Nephron progenitor cell (in vitro differentiated cells): ENCODE data around the gene TRIM36.

Experiments used
- DNase-seq: peaks from one replicate; pipeline ENCODE4 v3.0.0; 2021
- H3K27ac Mint-ChIP-seq: 2 replicates; pipeline ENCODE4 v1.8.0; 2021; ENCODE audit warnings: mild to moderate bottlenecking, moderate library complexity, mixed read lengths
- H3K27me3 Mint-ChIP-seq: 2 replicates; pipeline ENCODE4 v1.8.0; 2021; ENCODE audit warnings: mild to moderate bottlenecking, low read depth, mixed read lengths; ENCODE audit not compliant: poor library complexity
- H3K36me3 Mint-ChIP-seq: 2 replicates; pipeline ENCODE4 v1.8.0; 2021; ENCODE audit warnings: low read depth, mixed read lengths
- H3K4me1 Mint-ChIP-seq: 2 replicates; pipeline ENCODE4 v1.8.0; 2021; ENCODE audit warnings: mixed read lengths
- H3K4me3 Mint-ChIP-seq: 2 replicates; pipeline ENCODE4 v1.8.0; 2021; ENCODE audit warnings: mild to moderate bottlenecking, moderate library complexity, mixed read lengths
- H3K9me3 Mint-ChIP-seq: 2 replicates; pipeline ENCODE4 v1.8.0; 2021; ENCODE audit warnings: mild to moderate bottlenecking, moderate library complexity, mixed read lengths
- TF ChIP-seq, protein P1 (sequence below): fragments of 200-600 bp; sonication (generic); IDR thresholded peaks from 2 replicates; pipeline ENCODE4 v1.5.0; 2021; ENCODE audit warnings: antibody characterized with exemption

TRIM36 gene

DNA sequence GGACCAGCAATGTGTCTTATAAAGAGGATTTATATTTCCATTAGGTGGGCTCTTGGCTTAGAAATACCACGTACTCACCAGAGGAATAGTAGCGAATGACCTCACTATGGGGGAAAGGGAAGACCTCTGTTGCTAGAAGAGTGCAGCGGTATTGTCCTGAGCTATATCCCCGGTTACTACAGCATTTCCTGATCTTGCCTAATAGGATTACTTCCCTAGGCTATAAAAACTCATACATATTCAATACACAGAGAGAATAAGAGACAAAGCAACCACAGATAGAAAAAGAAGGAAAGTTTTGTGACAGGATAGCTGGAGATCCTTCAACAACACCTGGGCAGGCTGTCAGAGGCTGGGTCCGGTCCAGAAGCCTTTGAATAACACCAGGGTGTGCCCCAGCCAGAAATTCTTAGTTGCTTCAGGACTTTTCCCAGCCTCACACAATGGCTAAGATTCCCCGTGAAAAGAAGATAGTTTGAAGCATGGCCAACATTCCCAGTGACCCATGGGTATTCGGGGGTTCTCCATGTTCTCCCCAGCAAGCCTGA is 85.4 kb downstream of the TRIM36 start:
- TF ChIP-seq, protein P1, sequence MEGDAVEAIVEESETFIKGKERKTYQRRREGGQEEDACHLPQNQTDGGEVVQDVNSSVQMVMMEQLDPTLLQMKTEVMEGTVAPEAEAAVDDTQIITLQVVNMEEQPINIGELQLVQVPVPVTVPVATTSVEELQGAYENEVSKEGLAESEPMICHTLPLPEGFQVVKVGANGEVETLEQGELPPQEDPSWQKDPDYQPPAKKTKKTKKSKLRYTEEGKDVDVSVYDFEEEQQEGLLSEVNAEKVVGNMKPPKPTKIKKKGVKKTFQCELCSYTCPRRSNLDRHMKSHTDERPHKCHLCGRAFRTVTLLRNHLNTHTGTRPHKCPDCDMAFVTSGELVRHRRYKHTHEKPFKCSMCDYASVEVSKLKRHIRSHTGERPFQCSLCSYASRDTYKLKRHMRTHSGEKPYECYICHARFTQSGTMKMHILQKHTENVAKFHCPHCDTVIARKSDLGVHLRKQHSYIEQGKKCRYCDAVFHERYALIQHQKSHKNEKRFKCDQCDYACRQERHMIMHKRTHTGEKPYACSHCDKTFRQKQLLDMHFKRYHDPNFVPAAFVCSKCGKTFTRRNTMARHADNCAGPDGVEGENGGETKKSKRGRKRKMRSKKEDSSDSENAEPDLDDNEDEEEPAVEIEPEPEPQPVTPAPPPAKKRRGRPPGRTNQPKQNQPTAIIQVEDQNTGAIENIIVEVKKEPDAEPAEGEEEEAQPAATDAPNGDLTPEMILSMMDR: no peak
- no peak for DNase-seq
- Mint-ChIP-seq H3K4me1 (no peaks in the 10 kb centered on the region), H3K27me3 (peaks cover 3% of the 10 kb centered on the region), H3K36me3 (no peaks in the 10 kb centered on the region), H3K27ac (no peak overlapping the region), H3K4me3 (no peak overlapping the region), H3K9me3 (peaks cover 7% of the 10 kb centered on the region)

DNA sequence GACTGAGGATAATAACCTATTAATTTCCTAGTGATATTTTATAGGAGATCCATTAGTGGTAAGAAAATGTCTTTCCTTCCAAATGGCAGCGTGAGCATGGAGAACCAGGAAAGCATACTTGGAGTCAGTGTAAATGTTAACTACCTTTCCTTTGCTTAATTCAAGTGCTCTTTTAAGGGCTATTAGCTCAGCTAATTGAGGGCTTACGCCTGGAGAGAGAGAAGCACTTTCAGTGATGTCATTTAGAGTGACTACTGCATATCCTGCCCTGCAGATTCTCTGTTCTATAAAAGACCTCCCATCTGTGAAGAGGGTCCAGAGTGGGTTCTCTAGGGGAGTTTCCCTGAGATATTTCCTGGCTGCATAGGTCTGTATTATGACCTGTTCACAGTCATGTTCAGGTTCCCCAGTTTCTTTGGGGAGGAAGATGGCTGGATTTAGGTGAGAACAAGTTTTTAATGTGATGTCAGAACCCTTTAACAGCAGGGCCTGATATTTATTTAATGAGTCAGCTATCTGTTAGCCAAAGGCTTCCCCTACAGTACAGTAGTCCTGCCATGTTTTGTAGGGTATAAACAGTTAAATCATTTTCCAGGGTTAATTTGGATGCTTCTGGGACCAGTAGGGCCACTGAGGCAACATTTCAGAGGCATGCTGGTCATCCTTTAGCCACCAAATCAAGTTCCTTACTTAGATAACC is 89.6 kb downstream of the TRIM36 start:
- TF ChIP-seq, protein P1: no peak
- no peaks in the 10 kb centered on the region for H3K4me1 Mint-ChIP-seq
- H3K36me3 Mint-ChIP-seq: no peaks in the 10 kb centered on the region
- DNase-seq: no peak
- peaks cover 7% of the 10 kb centered on the region for H3K9me3 Mint-ChIP-seq
- no peak overlapping the region for H3K4me3 Mint-ChIP-seq
- peaks cover 3% of the 10 kb centered on the region for H3K27me3 Mint-ChIP-seq
- no peak overlapping the region for H3K27ac Mint-ChIP-seq
